Measurements from ENCODE around the gene SERAC1. TPM values are rescaled to one million over a fixed set of nuclear protein-coding genes. Genes with fewer than 3 reads are reported as not detected.
A peak's percentile ranks its signal among the peaks of the same experiment; 100 is the strongest.

The SERAC1 gene
- total and polyA plus RNA-seq, 2 of the 4 experiments (the other 2 are of a cell fraction), result 7.7 to 15.6 TPM

DNA sequence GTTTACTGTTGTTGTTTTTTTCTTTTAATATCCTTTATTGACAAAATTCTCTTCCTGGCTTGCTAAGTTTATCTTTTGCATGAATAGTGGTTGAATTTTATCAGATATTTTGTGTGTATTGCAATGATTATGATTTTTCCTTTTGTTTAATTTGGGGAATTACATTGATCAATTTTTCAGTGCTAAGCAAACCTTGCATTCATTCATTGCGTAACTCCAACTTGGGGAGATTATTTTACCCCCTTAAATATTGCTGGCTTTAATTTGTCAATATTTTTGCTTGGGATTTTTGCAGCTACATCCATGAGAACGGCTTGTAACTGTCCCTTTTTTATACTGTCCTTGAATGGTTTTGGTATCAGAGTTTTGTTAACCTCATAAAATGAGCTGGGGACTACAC is 63.4 kb downstream of the SERAC1 start:
- intact Hi-C loops (cut with micrococcal nuclease), result loop anchor here (2.0 kb wide), 1 partner anchor 14 kb away; no protein-coding TSS in a partner anchor
- dilution Hi-C loops (cut with HindIII; ENCODE audit: low sequenced_read_pairs, unreplicated experiment), result no loop called here
- no peak overlapping the region for H2BK20ac ChIP-seq (ENCODE audit: low read depth, low read length)
- no peak overlapping the region for H3K14ac ChIP-seq (replicated peaks; ENCODE audit: low read depth, low read length)
- no peak overlapping the region for H3K56ac ChIP-seq (ENCODE audit: extremely low read depth, insufficient read depth, low read length)
- in situ Hi-C loops (cut with MboI; ENCODE audit: low sequenced_read_pairs), result no loop called here
- H4K20me1 ChIP-seq (ENCODE audit: insufficient read depth, low read length), result no peaks in the 10 kb centered on the region
- no peak overlapping the region for H2BK120ac ChIP-seq (ENCODE audit: low read depth, low read length)
- no peak overlapping the region for H4K8ac ChIP-seq (ENCODE audit: low read depth in 2 of 2, low read length in 2 of 2)
- no peaks in the 10 kb centered on the region for H3K4me1 ChIP-seq (ENCODE audit: control insufficient read depth, insufficient read depth, low read length)
- POLR2A ChIA-PET (ENCODE audit: unreplicated experiment), result no interaction called here
- BruUV-seq (replicated peaks), result no TSS peak
- TF ChIP-seq SMC3 (IDR thresholded peaks at IDR 0.05; ENCODE audit: low read depth, low read length) (no peak), CEBPB (IDR thresholded peaks at IDR 0.05; ENCODE audit: low read depth, low read length) (peak; percentile 82)
- CTCF ChIA-PET, result interaction anchor here (0.9 kb wide), 1 partner anchor 586 kb away, joined by 3 read pairs; no protein-coding TSS in a partner anchor
- H3K4me3 ChIP-seq (ENCODE audit: insufficient read depth, low read depth, low read length), result no peak overlapping the region
- H3K27ac ChIP-seq (ENCODE audit: insufficient read depth, low read length), result no peak overlapping the region
- H3K9me1 ChIP-seq (ENCODE audit: insufficient read depth, low read length), result no peaks in the 10 kb centered on the region
- no peak overlapping the region for H2BK15ac ChIP-seq (ENCODE audit: low read depth, low read length)
- no peaks in the 10 kb centered on the region for H3K27me3 ChIP-seq (ENCODE audit: control insufficient read depth, insufficient read depth, low read length)
- DNase-seq, result no peak
- 0 out of 2 replicates have a peak, but pooled peaks cover 1% of the 10 kb centered on the region for H3K36me3 ChIP-seq (ENCODE audit: control insufficient read depth, insufficient read depth, low read length)
- H2AK9ac ChIP-seq (replicated peaks; ENCODE audit: low read depth, low read length, poor library complexity), result no peak overlapping the region
- no peak overlapping the region for H3K4me2 ChIP-seq (ENCODE audit: low read depth, low read length)
- no peak overlapping the region for H2AK5ac ChIP-seq (ENCODE audit: low read depth, low read length)
- no peaks in the 10 kb centered on the region; a peak in 2 of 4 replicates for H3K79me1 ChIP-seq (ENCODE audit: low read depth in 1 of 2, low read length in 2 of 2)
- no peak for ATAC-seq (ENCODE audit: low read depth)
- H3K9ac ChIP-seq (ENCODE audit: low read depth, low read length), result no peak overlapping the region
- H4K5ac ChIP-seq (ENCODE audit: low read depth, low read length), result no peak overlapping the region
- H3K4ac ChIP-seq (ENCODE audit: low read depth, low read length), result no peak overlapping the region
- no CpG with 5 or more reads among the region's 2 CpGs for WGBS, 2 experiments (ENCODE audit: extremely low coverage in 2 of 2, insufficient read length in 1 of 2)
- no peak overlapping the region for H2AFZ ChIP-seq (replicated peaks; ENCODE audit: low read length, poor library complexity)
- H3K18ac ChIP-seq (ENCODE audit: low read depth, low read length), result no peak overlapping the region
- H4K91ac ChIP-seq (ENCODE audit: insufficient read depth, low read depth, low read length), result no peak overlapping the region
- H3K9me3 ChIP-seq (ENCODE audit: control insufficient read depth, insufficient read depth, low read length), result no peaks in the 10 kb centered on the region
- H3K23ac ChIP-seq (ENCODE audit: low read depth, low read length), result no peak overlapping the region
- H2BK5ac ChIP-seq (ENCODE audit: low read depth, low read length, poor library complexity, severe bottlenecking), result no peak overlapping the region

All from IMR-90 (cell line).